ENCODE measurements around the gene DLK2. TPM values are rescaled to one million over a fixed set of nuclear protein-coding genes. Genes with fewer than 3 reads are reported as not detected.

The DLK2 gene
- total and polyA plus RNA-seq, 12 donors, result 0.28 to 5.1 (median 1.8) TPM; not detected in 1

- intact Hi-C loops (cut with DNase I), result loop anchor here in 5 of 10 donors (2.0 to 10.0 kb wide), 5 partner anchors 40 to 132 kb away; partner anchors contain the start of genes DLK2 (in 3 of the 5) and ZNF318 (in 2 of the 5)
- peaks cover 0 to 43% (median 17%) of the 10 kb centered on the region in 9 donors for H3K36me3 ChIP-seq
- peaks cover under 1 to 80% (median 43%) of the 10 kb centered on the region in 9 donors for H3K4me1 ChIP-seq
- DNase-seq (no peak), ATAC-seq (no peak)
- peak overlapping the region in 3 of 10 donors; percentile 39 to 74 (median 58) for H3K27ac ChIP-seq
- no peaks in the 10 kb centered on the region for H3K9me3 ChIP-seq
- no peak overlapping the region for H3K4me3 ChIP-seq
- 65 to 75% methylated on average over 6 of the region's 6 CpGs for WGBS, 2 donors
- TF ChIP-seq, protein P1, sequence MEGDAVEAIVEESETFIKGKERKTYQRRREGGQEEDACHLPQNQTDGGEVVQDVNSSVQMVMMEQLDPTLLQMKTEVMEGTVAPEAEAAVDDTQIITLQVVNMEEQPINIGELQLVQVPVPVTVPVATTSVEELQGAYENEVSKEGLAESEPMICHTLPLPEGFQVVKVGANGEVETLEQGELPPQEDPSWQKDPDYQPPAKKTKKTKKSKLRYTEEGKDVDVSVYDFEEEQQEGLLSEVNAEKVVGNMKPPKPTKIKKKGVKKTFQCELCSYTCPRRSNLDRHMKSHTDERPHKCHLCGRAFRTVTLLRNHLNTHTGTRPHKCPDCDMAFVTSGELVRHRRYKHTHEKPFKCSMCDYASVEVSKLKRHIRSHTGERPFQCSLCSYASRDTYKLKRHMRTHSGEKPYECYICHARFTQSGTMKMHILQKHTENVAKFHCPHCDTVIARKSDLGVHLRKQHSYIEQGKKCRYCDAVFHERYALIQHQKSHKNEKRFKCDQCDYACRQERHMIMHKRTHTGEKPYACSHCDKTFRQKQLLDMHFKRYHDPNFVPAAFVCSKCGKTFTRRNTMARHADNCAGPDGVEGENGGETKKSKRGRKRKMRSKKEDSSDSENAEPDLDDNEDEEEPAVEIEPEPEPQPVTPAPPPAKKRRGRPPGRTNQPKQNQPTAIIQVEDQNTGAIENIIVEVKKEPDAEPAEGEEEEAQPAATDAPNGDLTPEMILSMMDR (IDR thresholded peaks at IDR 0.05), result no peak
- no peaks in the 10 kb centered on the region for H3K27me3 ChIP-seq
Measured at GRCh38 chr6:43497129-43497396, 41.7 kb upstream of the DLK2 start.

GRCh38 chr6:43496370-43497128 is 41.2 kb upstream of the DLK2 start:
- peaks cover 0 to 41% (median 16%) of the 10 kb centered on the region in 9 donors for H3K36me3 ChIP-seq
- TF ChIP-seq, protein P1 (IDR thresholded peaks at IDR 0.05), result peak in 8 of 9 donors; percentile 35 to 75 (median 66)
- peaks cover 0 to 85% (median 43%) of the 10 kb centered on the region in 9 donors for H3K4me1 ChIP-seq
- no peaks in the 10 kb centered on the region for H3K9me3 ChIP-seq
- H3K27me3 ChIP-seq, result no peaks in the 10 kb centered on the region
- no peak overlapping the region for H3K4me3 ChIP-seq
- DNase-seq (no peak), ATAC-seq (peak; percentile 13 to 57 (median 37))
- peak overlapping the region in 4 of 10 donors; percentile 5 to 74 (median 30) for H3K27ac ChIP-seq
- 40 to 43% methylated on average over 18 of the region's 18 CpGs for WGBS, 2 donors
- intact Hi-C loops (cut with DNase I), result loop anchor here in 5 of 10 donors (2.0 to 10.0 kb wide), 5 partner anchors 39 to 132 kb away; partner anchors contain the start of genes DLK2 (in 3 of the 5) and ZNF318 (in 2 of the 5)

GRCh38 chr6:43495409-43495941 is 40.1 kb upstream of the DLK2 start:
- Histone ChIP-seq H3K9me3 (no peaks in the 10 kb centered on the region), H3K4me1 (peaks cover 0 to 77% (median 35%) of the 10 kb centered on the region in 9 donors), H3K27ac (peak overlapping the region in 3 of 10 donors; percentile 20 to 39 (median 24)), H3K36me3 (peaks cover 0 to 32% (median 16%) of the 10 kb centered on the region in 9 donors), H3K4me3 (no peak overlapping the region), H3K27me3 (no peaks in the 10 kb centered on the region)
- WGBS, 2 donors, result 71 to 83% methylated on average over 4 of the region's 4 CpGs
- intact Hi-C loops (cut with DNase I), result loop anchor here in 4 of 10 donors (5.0 to 10.0 kb wide), 4 partner anchors 38 to 131 kb away; partner anchors contain the start of genes DLK2 (in 2 of the 4) and ZNF318 (in 2 of the 4)
- ATAC-seq, result no peak
- DNase-seq, result no peak
- TF ChIP-seq, protein P1 (IDR thresholded peaks at IDR 0.05), result peak in 4 of 9 donors; percentile 14 to 29 (median 23)

DNA sequence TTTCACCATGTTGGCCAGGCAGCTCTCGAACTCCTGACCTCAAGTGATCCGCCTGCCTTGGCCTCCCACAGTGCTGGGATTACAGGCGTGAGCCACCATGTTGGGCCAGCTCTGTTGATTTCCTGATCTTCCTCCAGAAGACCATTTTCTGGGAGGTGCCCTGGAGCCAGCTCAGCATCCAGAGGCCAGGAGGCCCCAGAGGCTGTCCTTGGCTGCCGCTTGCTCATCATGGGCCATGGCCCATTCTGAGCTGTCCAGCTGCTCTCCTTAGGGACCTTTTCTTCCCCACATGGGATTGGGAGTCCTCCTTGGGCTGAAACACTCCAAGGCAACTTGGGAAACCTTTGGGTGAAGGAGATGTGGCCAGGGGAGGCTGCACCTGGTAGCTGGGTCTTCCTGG is 39.4 kb upstream of the DLK2 start:
- Histone ChIP-seq H3K27ac (peak overlapping the region in 1 of 10 donors; percentile 9), H3K9me3 (no peaks in the 10 kb centered on the region), H3K4me3 (no peak overlapping the region), H3K36me3 (peaks cover 0 to 27% (median 14%) of the 10 kb centered on the region in 9 donors), H3K27me3 (no peaks in the 10 kb centered on the region), H3K4me1 (peaks cover 0 to 70% (median 32%) of the 10 kb centered on the region in 9 donors)
- DNase-seq (no peak), ATAC-seq (no peak)
- intact Hi-C loops (cut with DNase I), result loop anchor here in 4 of 10 donors (5.0 to 10.0 kb wide), 4 partner anchors 37 to 130 kb away; partner anchors contain the start of genes DLK2 (in 2 of the 4) and ZNF318 (in 2 of the 4)
- 94 to 97% methylated on average over 4 of the region's 4 CpGs for WGBS, 2 donors
- TF ChIP-seq, protein P1 (IDR thresholded peaks at IDR 0.05), result no peak
